GM19193 (cell line): ENCODE measurements around the gene MUC5AC.

ENCODE experiments used
- POLR2A ChIP-seq: IDR thresholded peaks from 4 replicates; pipeline ENCODE4 v1.6.1; 2011; ENCODE audit not compliant: insufficient read depth, insufficient read length; ENCODE audit errors: extremely low read depth

MUC5AC gene

GRCh38 chr11:1117992-1118391, 39.8 kb upstream of the MUC5AC start:
- TF ChIP-seq POLR2A: no peak

GRCh38 chr11:1118755-1119603, 38.8 kb upstream of the MUC5AC start:
- TF ChIP-seq POLR2A: no peak

GRCh38 chr11:1119604-1120146, 38.1 kb upstream of the MUC5AC start:
- TF ChIP-seq POLR2A: no peak

GRCh38 chr11:1120532-1121330, 37.0 kb upstream of the MUC5AC start:
- TF ChIP-seq POLR2A: no peak

GRCh38 chr11:1121331-1121812, 36.4 kb upstream of the MUC5AC start:
- TF ChIP-seq POLR2A: no peak

- no peak for TF ChIP-seq POLR2A
Observed at GRCh38 chr11:1121813-1122663, 35.7 kb upstream of the MUC5AC start.

- TF ChIP-seq POLR2A: no peak
Observed at GRCh38 chr11:1122664-1123002, 35.1 kb upstream of the MUC5AC start.

GRCh38 chr11:1123970-1124369, 33.8 kb upstream of the MUC5AC start:
- TF ChIP-seq POLR2A: no peak

GRCh38 chr11:1125803-1126202, 31.9 kb upstream of the MUC5AC start:
- TF ChIP-seq POLR2A: no peak

- TF ChIP-seq POLR2A: no peak
Observed at GRCh38 chr11:1126491-1126926, 31.2 kb upstream of the MUC5AC start.

GRCh38 chr11:1126935-1127663, 30.7 kb upstream of the MUC5AC start:
- no peak for TF ChIP-seq POLR2A

GRCh38 chr11:1127664-1128162, 30.0 kb upstream of the MUC5AC start:
- TF ChIP-seq POLR2A: no peak

GRCh38 chr11:1128311-1129142, 29.2 kb upstream of the MUC5AC start:
- TF ChIP-seq POLR2A: no peak

- TF ChIP-seq POLR2A: no peak
Observed at GRCh38 chr11:1129143-1129610, 28.6 kb upstream of the MUC5AC start.
